ENCODE data around the gene TRIM66.

The TRIM66 gene

GRCh38 chr11:8702598-8702915 lies 20.1 kb upstream of the TRIM66 start:
- Mint-ChIP-seq H3K36me3 (peaks cover 18% of the 10 kb centered on the region), H3K27me3 (no peaks in the 10 kb centered on the region), H3K27ac (no peak overlapping the region), H3K4me3 (no peak overlapping the region), H3K4me1 (peaks cover 19% of the 10 kb centered on the region), H3K9me3 (no peaks in the 10 kb centered on the region)
- no peak for ATAC-seq

GRCh38 chr11:8701891-8702597 lies 19.6 kb upstream of the TRIM66 start:
- Mint-ChIP-seq H3K27ac (no peak overlapping the region), H3K4me1 (peaks cover 19% of the 10 kb centered on the region)
- ATAC-seq: no peak

DNA sequence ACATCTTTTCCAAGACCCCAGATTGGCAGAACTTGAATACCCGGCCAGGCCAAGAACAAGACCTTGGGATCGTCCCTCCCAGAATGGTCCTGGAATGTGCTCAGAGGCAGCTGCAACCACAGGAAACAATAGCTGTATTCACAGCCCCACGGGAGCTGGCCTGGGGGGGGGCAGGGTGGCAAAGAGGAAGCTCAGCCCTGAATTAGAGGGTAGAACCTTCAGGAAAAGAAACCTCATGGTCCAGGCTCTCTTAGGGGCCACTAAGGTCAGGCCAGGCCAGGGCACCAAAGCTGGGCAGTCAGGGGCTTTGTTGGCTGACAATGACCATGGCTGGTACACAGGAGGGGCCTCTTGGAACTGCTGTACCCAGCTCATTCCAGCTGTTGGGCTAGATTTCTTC lies 17.4 kb upstream of the TRIM66 start:
- no peaks in the 10 kb centered on the region for H3K9me3 Mint-ChIP-seq
- peaks cover 23% of the 10 kb centered on the region for H3K36me3 Mint-ChIP-seq
- H3K4me1 Mint-ChIP-seq: peaks cover 19% of the 10 kb centered on the region
- no peaks in the 10 kb centered on the region for H3K27me3 Mint-ChIP-seq
- no peak overlapping the region for H3K4me3 Mint-ChIP-seq
- no peak overlapping the region for H3K27ac Mint-ChIP-seq
- ATAC-seq: no peak

More at GRCh38 chr11:8701891-8702597, 19.6 kb upstream of the TRIM66 start:
- Mint-ChIP-seq H3K36me3 (peaks cover 18% of the 10 kb centered on the region), H3K4me3 (no peak overlapping the region), H3K27me3 (no peaks in the 10 kb centered on the region), H3K9me3 (no peaks in the 10 kb centered on the region)

GRCh38 chr11:8698917-8699441 lies 16.5 kb upstream of the TRIM66 start:
- no peak for ATAC-seq
- no peak overlapping the region for H3K4me3 Mint-ChIP-seq
- peaks cover 23% of the 10 kb centered on the region for H3K36me3 Mint-ChIP-seq
- peaks cover 19% of the 10 kb centered on the region for H3K4me1 Mint-ChIP-seq
- no peak overlapping the region for H3K27ac Mint-ChIP-seq
- H3K27me3 Mint-ChIP-seq: no peaks in the 10 kb centered on the region
- H3K9me3 Mint-ChIP-seq: no peaks in the 10 kb centered on the region

GRCh38 chr11:8698379-8698851 lies 15.9 kb upstream of the TRIM66 start:
- Mint-ChIP-seq H3K4me1 (peaks cover 19% of the 10 kb centered on the region), H3K4me3 (no peak overlapping the region), H3K36me3 (peaks cover 24% of the 10 kb centered on the region), H3K27ac (no peak overlapping the region), H3K9me3 (no peaks in the 10 kb centered on the region), H3K27me3 (no peaks in the 10 kb centered on the region)
- ATAC-seq: no peak

- Mint-ChIP-seq H3K4me1 (peaks cover 19% of the 10 kb centered on the region), H3K36me3 (peaks cover 35% of the 10 kb centered on the region), H3K27ac (no peak overlapping the region), H3K9me3 (no peaks in the 10 kb centered on the region), H3K27me3 (no peaks in the 10 kb centered on the region), H3K4me3 (no peak overlapping the region)
- no peak for ATAC-seq
These were observed 14.6 kb upstream of the TRIM66 start for GRCh38 chr11:8697054-8697453.

DNA sequence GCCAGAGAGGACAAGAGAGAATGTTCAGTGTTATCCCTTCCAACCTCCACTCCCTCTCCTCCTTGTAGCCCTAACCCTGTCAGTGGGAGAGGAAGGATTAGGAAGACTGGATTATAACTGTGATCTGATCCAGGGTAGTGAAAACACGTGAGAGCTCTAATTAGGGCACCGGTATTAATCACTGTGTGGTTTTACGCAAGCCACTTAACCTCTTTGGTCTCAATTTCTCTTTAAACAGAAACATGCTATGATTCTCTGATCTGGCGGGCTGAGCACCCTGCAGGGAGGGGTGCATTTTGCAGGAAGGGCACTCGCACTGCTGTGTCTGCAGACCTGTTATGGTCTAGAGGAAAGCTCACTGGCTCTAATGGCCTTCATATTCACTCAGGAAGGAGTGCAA lies 11.7 kb upstream of the TRIM66 start:
- ATAC-seq: no peak
- Mint-ChIP-seq H3K4me3 (no peak overlapping the region), H3K27me3 (no peaks in the 10 kb centered on the region), H3K9me3 (no peaks in the 10 kb centered on the region), H3K36me3 (peaks cover 33% of the 10 kb centered on the region), H3K27ac (no peak overlapping the region), H3K4me1 (peaks cover 10% of the 10 kb centered on the region)

- Mint-ChIP-seq H3K27ac (no peak overlapping the region), H3K9me3 (no peaks in the 10 kb centered on the region), H3K4me1 (peaks cover 9% of the 10 kb centered on the region), H3K27me3 (no peaks in the 10 kb centered on the region), H3K4me3 (no peak overlapping the region), H3K36me3 (peaks cover 33% of the 10 kb centered on the region)
- ATAC-seq: no peak
These were observed 11.1 kb upstream of the TRIM66 start for GRCh38 chr11:8693555-8693954.

GRCh38 chr11:8693010-8693551 lies 10.6 kb upstream of the TRIM66 start:
- Mint-ChIP-seq H3K9me3 (no peaks in the 10 kb centered on the region), H3K27me3 (no peaks in the 10 kb centered on the region), H3K36me3 (peaks cover 33% of the 10 kb centered on the region), H3K27ac (no peak overlapping the region), H3K4me1 (peaks cover 12% of the 10 kb centered on the region), H3K4me3 (no peak overlapping the region)
- no peak for ATAC-seq

DNA sequence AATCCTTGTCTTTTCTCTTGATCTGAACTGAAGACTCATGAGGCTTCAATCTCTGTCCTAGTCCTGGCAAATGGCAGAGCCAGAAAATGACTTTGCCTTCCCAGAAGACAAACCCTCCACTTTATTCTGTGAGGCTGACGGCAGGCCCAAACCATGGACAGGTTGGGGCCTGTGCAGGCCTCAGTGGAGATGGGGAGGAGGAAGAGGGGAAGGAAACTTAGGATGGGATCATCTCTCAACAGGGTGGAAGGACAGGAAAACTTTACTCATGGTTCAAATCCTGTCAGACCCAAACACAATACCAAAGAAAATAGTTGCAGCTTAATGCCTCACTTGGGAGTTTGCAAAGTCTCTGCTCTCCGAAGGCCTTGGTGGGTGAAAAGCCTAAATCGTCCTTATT lies 10.0 kb upstream of the TRIM66 start:
- Mint-ChIP-seq H3K4me3 (no peak overlapping the region), H3K36me3 (peaks cover 33% of the 10 kb centered on the region), H3K27me3 (no peaks in the 10 kb centered on the region), H3K4me1 (peaks cover 18% of the 10 kb centered on the region), H3K27ac (no peak overlapping the region), H3K9me3 (no peaks in the 10 kb centered on the region)
- ATAC-seq: no peak

- Mint-ChIP-seq H3K9me3 (no peaks in the 10 kb centered on the region), H3K4me1 (peaks cover 26% of the 10 kb centered on the region)
These were observed 9.1 kb upstream of the TRIM66 start for GRCh38 chr11:8691601-8692000.

GRCh38 chr11:8690374-8691342 lies 8.2 kb upstream of the TRIM66 start:
- H3K36me3 Mint-ChIP-seq: peaks cover 32% of the 10 kb centered on the region
- H3K27me3 Mint-ChIP-seq: no peaks in the 10 kb centered on the region
- peaks cover 31% of the 10 kb centered on the region for H3K4me1 Mint-ChIP-seq
- no peak for ATAC-seq
- H3K4me3 Mint-ChIP-seq: peak overlapping the region; percentile 93
- peak overlapping the region; percentile 85 for H3K27ac Mint-ChIP-seq
- no peaks in the 10 kb centered on the region for H3K9me3 Mint-ChIP-seq

More at GRCh38 chr11:8691601-8692000, 9.1 kb upstream of the TRIM66 start:
- no peaks in the 10 kb centered on the region for H3K27me3 Mint-ChIP-seq
- no peak for ATAC-seq
- H3K4me3 Mint-ChIP-seq: no peak overlapping the region
- peaks cover 34% of the 10 kb centered on the region for H3K36me3 Mint-ChIP-seq
- H3K27ac Mint-ChIP-seq: no peak overlapping the region

- Mint-ChIP-seq H3K36me3 (peaks cover 41% of the 10 kb centered on the region), H3K9me3 (no peaks in the 10 kb centered on the region), H3K4me3 (peak overlapping the region; percentile 93), H3K4me1 (peaks cover 39% of the 10 kb centered on the region), H3K27ac (peak overlapping the region; percentile 85), H3K27me3 (no peaks in the 10 kb centered on the region)
- ATAC-seq: no peak
These were observed 7.3 kb upstream of the TRIM66 start for GRCh38 chr11:8689726-8690255.

GRCh38 chr11:8688414-8689362 lies 6.2 kb upstream of the TRIM66 start:
- peaks cover 52% of the 10 kb centered on the region for H3K36me3 Mint-ChIP-seq
- H3K27ac Mint-ChIP-seq: peak overlapping the region; percentile 85
- no peaks in the 10 kb centered on the region for H3K9me3 Mint-ChIP-seq
- H3K4me3 Mint-ChIP-seq: peak overlapping the region; percentile 93
- H3K27me3 Mint-ChIP-seq: no peaks in the 10 kb centered on the region
- peaks cover 41% of the 10 kb centered on the region for H3K4me1 Mint-ChIP-seq
- peak; percentile 97 for ATAC-seq

All from stimulated activated memory B cell treated with anti-CD40 and anti-IgM and Interleukin-4, amounts not matched to agents 10 μg/mL and 1 μg/mL and 100 μg/mL, for 72 hours (primary cell).